Measurements from ENCODE around the gene PADI4.
A peak's percentile ranks its signal among the peaks of the same experiment; 100 is the strongest.
"Not testable (repeated sequence)": the region's sequence is repeated elsewhere in the genome, so short reads cannot be mapped to it uniquely, and the experiment has no call there.

PADI4 gene

GRCh38 chr1:17340358-17340757, 32.4 kb downstream of the PADI4 start:
- ChIA-PET CTCF (interaction anchor here (0.7 to 1.1 kb wide), 2 partner anchors 64 to 131 kb away, joined by 3 to 4 read pairs; no protein-coding TSS in a partner anchor), POLR2A (ENCODE audit: low non-redundant PET) (no interaction called here)
- DNase-seq (ENCODE audit: low spot score): peak; percentile 57
- TF ChIP-seq CTCF (conservative IDR thresholded peaks at IDR 0.05; ENCODE audit: low read depth): no peak
- H3K27ac ChIP-seq: no peak overlapping the region

GRCh38 chr1:17342014-17342441, 34.0 kb downstream of the PADI4 start:
- no peak for DNase-seq (ENCODE audit: low spot score)
- POLR2A ChIA-PET (ENCODE audit: low non-redundant PET): no interaction called here
- CTCF ChIA-PET: interaction anchor here (1.1 kb wide), 1 partner anchor 104 kb away, joined by 4 read pairs; no protein-coding TSS in a partner anchor
- TF ChIP-seq CTCF (conservative IDR thresholded peaks at IDR 0.05; ENCODE audit: low read depth): no peak
- H3K27ac ChIP-seq: no peak overlapping the region

- DNase-seq (ENCODE audit: low spot score); H3K27ac ChIP-seq; POLR2A ChIA-PET (ENCODE audit: low non-redundant PET): not testable (repeated sequence)
- CTCF ChIA-PET: interaction anchor here (1.6 kb wide), 1 partner anchor 10 kb away, joined by 4 read pairs; no protein-coding TSS in a partner anchor
These were observed 37.5 kb downstream of the PADI4 start for GRCh38 chr1:17345506-17345905.

DNA sequence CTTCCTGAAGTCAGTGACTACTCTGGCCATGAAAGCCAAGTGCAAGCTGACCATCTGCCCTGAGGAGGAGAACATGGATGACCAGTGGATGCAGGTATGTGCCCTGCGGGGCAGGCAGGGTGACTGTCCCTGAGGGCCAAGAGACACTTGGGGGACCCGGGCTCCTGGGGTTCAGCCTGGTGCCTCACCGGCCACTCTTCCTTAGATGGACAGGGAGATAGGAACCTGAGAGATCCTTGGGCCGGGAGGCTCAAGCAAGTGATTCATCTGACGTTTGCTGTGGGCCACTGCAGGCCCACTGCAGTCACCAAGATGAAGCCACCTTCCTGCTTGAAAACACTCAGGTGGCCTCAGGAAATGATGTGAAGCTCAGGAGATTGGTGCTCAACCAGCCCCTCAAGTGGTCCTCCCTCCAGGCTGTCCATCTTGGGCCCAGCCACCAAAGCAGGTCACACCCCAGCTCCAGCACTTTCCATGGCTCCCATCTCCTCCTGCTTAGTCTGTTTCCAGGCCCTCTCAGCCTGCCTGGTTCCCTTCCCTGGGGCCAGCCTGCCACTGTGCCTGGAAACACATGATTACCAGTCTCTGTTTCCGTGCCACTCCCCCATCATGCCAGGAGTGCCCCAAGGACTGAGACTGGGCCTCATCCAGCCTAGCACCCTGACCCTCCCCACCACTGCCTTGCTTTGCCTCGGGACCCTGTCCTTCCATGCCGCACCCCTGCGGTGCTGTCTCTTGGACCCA, 38.2 kb downstream of the PADI4 start:
- no peak for TF ChIP-seq CTCF (conservative IDR thresholded peaks at IDR 0.05; ENCODE audit: low read depth)
- no peak for DNase-seq (ENCODE audit: low spot score)
- CTCF ChIA-PET: interaction anchor here (1.6 kb wide), 1 partner anchor 10 kb away, joined by 4 read pairs; no protein-coding TSS in a partner anchor
- POLR2A ChIA-PET (ENCODE audit: low non-redundant PET): no interaction called here
- 0 out of 2 replicates have a peak overlapping the region, but pooled peaks have one; percentile 2 for H3K27ac ChIP-seq

GRCh38 chr1:17347769-17348592, 40.0 kb downstream of the PADI4 start:
- POLR2A ChIA-PET (ENCODE audit: low non-redundant PET): no interaction called here

DNA sequence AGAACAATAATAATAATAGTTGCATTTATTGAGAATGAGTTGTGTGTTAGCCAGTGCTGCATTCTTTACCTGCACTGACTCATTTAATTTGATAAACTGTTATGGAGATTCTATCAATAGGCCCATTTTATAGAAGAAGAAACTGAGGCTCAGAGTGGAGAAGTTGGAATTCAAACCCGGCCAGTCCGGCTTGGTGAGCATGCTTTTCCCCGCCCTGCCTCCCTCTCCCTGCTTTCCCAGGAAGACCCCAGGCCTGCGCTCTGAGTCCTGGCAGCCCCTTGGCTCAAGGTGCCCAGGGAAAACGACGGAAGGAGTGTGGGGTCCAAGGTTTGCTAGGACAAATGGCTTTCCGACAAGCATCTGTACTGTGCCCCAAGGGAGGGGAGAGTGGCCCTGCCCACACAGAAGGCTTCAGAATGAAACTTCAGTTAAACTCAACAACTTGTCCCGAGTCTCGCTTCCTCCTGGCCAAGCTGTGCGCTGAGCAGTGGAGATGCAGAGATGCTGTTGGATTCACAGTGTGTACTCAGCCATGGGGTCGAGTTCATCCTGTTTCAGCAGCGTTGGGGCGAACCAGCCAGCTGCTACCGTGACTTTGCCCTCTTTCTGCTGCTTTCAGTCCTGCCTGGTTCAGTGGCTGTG, 40.7 kb downstream of the PADI4 start:
- H3K27ac ChIP-seq: peak overlapping the region; percentile 75
- ChIA-PET POLR2A (ENCODE audit: low non-redundant PET) (no interaction called here), CTCF (no interaction called here)
- DNase-seq (ENCODE audit: low spot score): no peak
- no peak for TF ChIP-seq CTCF (conservative IDR thresholded peaks at IDR 0.05; ENCODE audit: low read depth)

More at GRCh38 chr1:17347769-17348592, 40.0 kb downstream of the PADI4 start:
- CTCF ChIA-PET: interaction anchor here (0.5 to 0.6 kb wide), 2 partner anchors 71 to 171 kb away, joined by 3 read pairs; no protein-coding TSS in a partner anchor
- peak overlapping the region; percentile 75 for H3K27ac ChIP-seq
- no peak for TF ChIP-seq CTCF (conservative IDR thresholded peaks at IDR 0.05; ENCODE audit: low read depth)
- peak; percentile 90 for DNase-seq (ENCODE audit: low spot score)
